Measurements from ENCODE around the gene SPATA13. TPM values are rescaled to one million over a fixed set of nuclear protein-coding genes. Genes with fewer than 3 reads are reported as not detected.
"Not testable (repeated sequence)": the region's sequence is repeated elsewhere in the genome, so short reads cannot be mapped to it uniquely, and the experiment has no call there.

The SPATA13 gene
- total RNA-seq, 2 experiments from 2014 or later: 55.4 to 59.2 TPM

- H3K4me1 Mint-ChIP-seq; H3K4me3 Mint-ChIP-seq; POLR2A ChIA-PET; CTCF ChIA-PET; H3K9me3 Mint-ChIP-seq; DNase-seq; H3K36me3 Mint-ChIP-seq (ENCODE audit: low read depth); H3K27me3 Mint-ChIP-seq; H3K27ac Mint-ChIP-seq: not testable (repeated sequence)
Measured at GRCh38 chr13:24317835-24318234, 157.3 kb downstream of the SPATA13 start.

- H3K36me3 Mint-ChIP-seq (ENCODE audit: low read depth); H3K4me3 Mint-ChIP-seq; H3K4me1 Mint-ChIP-seq; H3K27me3 Mint-ChIP-seq; H3K27ac Mint-ChIP-seq; DNase-seq; H3K9me3 Mint-ChIP-seq; POLR2A ChIA-PET; CTCF ChIA-PET: not testable (repeated sequence)
Measured at GRCh38 chr13:24318878-24319277, 158.4 kb downstream of the SPATA13 start.

- POLR2A ChIA-PET; H3K4me1 Mint-ChIP-seq; H3K9me3 Mint-ChIP-seq; H3K36me3 Mint-ChIP-seq (ENCODE audit: low read depth); H3K27ac Mint-ChIP-seq; DNase-seq; H3K4me3 Mint-ChIP-seq; CTCF ChIA-PET: not testable (repeated sequence)
- H3K27me3 Mint-ChIP-seq: peaks cover 13% of the 10 kb centered on the region
Measured at GRCh38 chr13:24319641-24320040, 159.1 kb downstream of the SPATA13 start.

GRCh38 chr13:24321416-24321815 is 160.9 kb downstream of the SPATA13 start:
- CTCF ChIA-PET; DNase-seq; H3K9me3 Mint-ChIP-seq; H3K4me3 Mint-ChIP-seq; H3K36me3 Mint-ChIP-seq (ENCODE audit: low read depth); H3K27ac Mint-ChIP-seq; H3K4me1 Mint-ChIP-seq: not testable (repeated sequence)
- POLR2A ChIA-PET: interaction anchor here (0.6 kb wide), 1 partner anchor 627 kb away, joined by 3 read pairs; no protein-coding TSS in a partner anchor
- peaks cover 23% of the 10 kb centered on the region for H3K27me3 Mint-ChIP-seq

- H3K9me3 Mint-ChIP-seq; H3K4me1 Mint-ChIP-seq; POLR2A ChIA-PET; DNase-seq; H3K27ac Mint-ChIP-seq; H3K36me3 Mint-ChIP-seq (ENCODE audit: low read depth); CTCF ChIA-PET; H3K4me3 Mint-ChIP-seq: not testable (repeated sequence)
- peaks cover 26% of the 10 kb centered on the region for H3K27me3 Mint-ChIP-seq
Measured at GRCh38 chr13:24322470-24322869, 161.9 kb downstream of the SPATA13 start.

- H3K27ac Mint-ChIP-seq: no peak overlapping the region
- CTCF ChIA-PET: no interaction called here
Measured at GRCh38 chr13:24323036-24323738, 162.7 kb downstream of the SPATA13 start.

GRCh38 chr13:24323739-24324075 is 163.2 kb downstream of the SPATA13 start:
- no peaks in the 10 kb centered on the region for H3K4me1 Mint-ChIP-seq
- CTCF ChIA-PET: no interaction called here

More at GRCh38 chr13:24323036-24323738, 162.7 kb downstream of the SPATA13 start:
- POLR2A ChIA-PET: no interaction called here
- no peaks in the 10 kb centered on the region for H3K9me3 Mint-ChIP-seq
- no peak overlapping the region for H3K4me3 Mint-ChIP-seq
- DNase-seq: no peak
- H3K27me3 Mint-ChIP-seq: peaks cover 28% of the 10 kb centered on the region
- H3K36me3 Mint-ChIP-seq (ENCODE audit: low read depth): no peaks in the 10 kb centered on the region
- no peaks in the 10 kb centered on the region for H3K4me1 Mint-ChIP-seq

GRCh38 chr13:24327598-24327997 is 167.1 kb downstream of the SPATA13 start:
- H3K27me3 Mint-ChIP-seq: peaks cover 43% of the 10 kb centered on the region
- H3K4me1 Mint-ChIP-seq; H3K36me3 Mint-ChIP-seq (ENCODE audit: low read depth); H3K4me3 Mint-ChIP-seq; H3K27ac Mint-ChIP-seq; POLR2A ChIA-PET; H3K9me3 Mint-ChIP-seq; DNase-seq; CTCF ChIA-PET: not testable (repeated sequence)

More at GRCh38 chr13:24323739-24324075, 163.2 kb downstream of the SPATA13 start:
- DNase-seq: no peak
- Mint-ChIP-seq H3K4me3 (no peak overlapping the region), H3K27me3 (peaks cover 33% of the 10 kb centered on the region), H3K36me3 (ENCODE audit: low read depth) (no peaks in the 10 kb centered on the region), H3K9me3 (no peaks in the 10 kb centered on the region), H3K27ac (no peak overlapping the region)
- POLR2A ChIA-PET: no interaction called here

- CTCF ChIA-PET: no interaction called here
- Mint-ChIP-seq H3K4me1 (no peaks in the 10 kb centered on the region), H3K4me3 (no peak overlapping the region), H3K27ac (no peak overlapping the region), H3K9me3 (no peaks in the 10 kb centered on the region), H3K36me3 (ENCODE audit: low read depth) (no peaks in the 10 kb centered on the region), H3K27me3 (peaks cover 45% of the 10 kb centered on the region)
- POLR2A ChIA-PET: no interaction called here
- DNase-seq: no peak
Measured at GRCh38 chr13:24328145-24328544, 167.6 kb downstream of the SPATA13 start.

GRCh38 chr13:24338721-24339120 is 178.2 kb downstream of the SPATA13 start:
- H3K27me3 Mint-ChIP-seq: peaks cover 17% of the 10 kb centered on the region
- no peak overlapping the region for H3K27ac Mint-ChIP-seq
- POLR2A ChIA-PET: no interaction called here

GRCh38 chr13:24339937-24340607 is 179.6 kb downstream of the SPATA13 start:
- Mint-ChIP-seq H3K4me3 (no peak overlapping the region), H3K27ac (no peak overlapping the region), H3K9me3 (no peaks in the 10 kb centered on the region), H3K27me3 (peaks cover 17% of the 10 kb centered on the region), H3K36me3 (ENCODE audit: low read depth) (no peaks in the 10 kb centered on the region), H3K4me1 (no peaks in the 10 kb centered on the region)
- ChIA-PET POLR2A (no interaction called here), CTCF (no interaction called here)
- no peak for DNase-seq

More at GRCh38 chr13:24338721-24339120, 178.2 kb downstream of the SPATA13 start:
- H3K4me1 Mint-ChIP-seq: no peaks in the 10 kb centered on the region
- H3K9me3 Mint-ChIP-seq: no peaks in the 10 kb centered on the region
- DNase-seq: no peak
- H3K4me3 Mint-ChIP-seq: no peak overlapping the region
- CTCF ChIA-PET: no interaction called here
- no peaks in the 10 kb centered on the region for H3K36me3 Mint-ChIP-seq (ENCODE audit: low read depth)

GRCh38 chr13:24340608-24340955 is 180.1 kb downstream of the SPATA13 start:
- Mint-ChIP-seq H3K36me3 (ENCODE audit: low read depth) (no peaks in the 10 kb centered on the region), H3K9me3 (no peaks in the 10 kb centered on the region), H3K4me1 (no peaks in the 10 kb centered on the region), H3K27me3 (peaks cover 17% of the 10 kb centered on the region), H3K27ac (no peak overlapping the region), H3K4me3 (no peak overlapping the region)
- POLR2A ChIA-PET: no interaction called here
- no peak for DNase-seq
- CTCF ChIA-PET: no interaction called here

- H3K9me3 Mint-ChIP-seq: no peaks in the 10 kb centered on the region
- H3K36me3 Mint-ChIP-seq (ENCODE audit: low read depth): no peaks in the 10 kb centered on the region
- POLR2A ChIA-PET: no interaction called here
- DNase-seq: no peak
- no peak overlapping the region for H3K27ac Mint-ChIP-seq
- peaks cover 17% of the 10 kb centered on the region for H3K27me3 Mint-ChIP-seq
- no peaks in the 10 kb centered on the region for H3K4me1 Mint-ChIP-seq
- CTCF ChIA-PET: interaction anchor here (0.7 kb wide), 1 partner anchor 315 kb away, joined by 3 read pairs; no protein-coding TSS in a partner anchor
- H3K4me3 Mint-ChIP-seq: no peak overlapping the region
Measured at GRCh38 chr13:24341439-24341838, 180.9 kb downstream of the SPATA13 start.

- ChIA-PET POLR2A (no interaction called here), CTCF (no interaction called here)
- Mint-ChIP-seq H3K4me3 (no peak overlapping the region), H3K27ac (no peak overlapping the region), H3K27me3 (peaks cover 11% of the 10 kb centered on the region), H3K36me3 (ENCODE audit: low read depth) (no peaks in the 10 kb centered on the region), H3K9me3 (no peaks in the 10 kb centered on the region), H3K4me1 (no peaks in the 10 kb centered on the region)
- no peak for DNase-seq
Measured at GRCh38 chr13:24348385-24348784, 187.9 kb downstream of the SPATA13 start.
